ENCODE results near the gene P2RY2. TPM values are rescaled to one million over a fixed set of nuclear protein-coding genes. Genes with fewer than 3 reads are reported as not detected.

The P2RY2 gene
- total and polyA plus RNA-seq, 2 experiments from 2014 or later, result 0.63 to 1.6 TPM

GRCh38 chr11:73249304-73249703 lies 31.2 kb downstream of the P2RY2 start (continued):
- TF ChIP-seq, protein P1, sequence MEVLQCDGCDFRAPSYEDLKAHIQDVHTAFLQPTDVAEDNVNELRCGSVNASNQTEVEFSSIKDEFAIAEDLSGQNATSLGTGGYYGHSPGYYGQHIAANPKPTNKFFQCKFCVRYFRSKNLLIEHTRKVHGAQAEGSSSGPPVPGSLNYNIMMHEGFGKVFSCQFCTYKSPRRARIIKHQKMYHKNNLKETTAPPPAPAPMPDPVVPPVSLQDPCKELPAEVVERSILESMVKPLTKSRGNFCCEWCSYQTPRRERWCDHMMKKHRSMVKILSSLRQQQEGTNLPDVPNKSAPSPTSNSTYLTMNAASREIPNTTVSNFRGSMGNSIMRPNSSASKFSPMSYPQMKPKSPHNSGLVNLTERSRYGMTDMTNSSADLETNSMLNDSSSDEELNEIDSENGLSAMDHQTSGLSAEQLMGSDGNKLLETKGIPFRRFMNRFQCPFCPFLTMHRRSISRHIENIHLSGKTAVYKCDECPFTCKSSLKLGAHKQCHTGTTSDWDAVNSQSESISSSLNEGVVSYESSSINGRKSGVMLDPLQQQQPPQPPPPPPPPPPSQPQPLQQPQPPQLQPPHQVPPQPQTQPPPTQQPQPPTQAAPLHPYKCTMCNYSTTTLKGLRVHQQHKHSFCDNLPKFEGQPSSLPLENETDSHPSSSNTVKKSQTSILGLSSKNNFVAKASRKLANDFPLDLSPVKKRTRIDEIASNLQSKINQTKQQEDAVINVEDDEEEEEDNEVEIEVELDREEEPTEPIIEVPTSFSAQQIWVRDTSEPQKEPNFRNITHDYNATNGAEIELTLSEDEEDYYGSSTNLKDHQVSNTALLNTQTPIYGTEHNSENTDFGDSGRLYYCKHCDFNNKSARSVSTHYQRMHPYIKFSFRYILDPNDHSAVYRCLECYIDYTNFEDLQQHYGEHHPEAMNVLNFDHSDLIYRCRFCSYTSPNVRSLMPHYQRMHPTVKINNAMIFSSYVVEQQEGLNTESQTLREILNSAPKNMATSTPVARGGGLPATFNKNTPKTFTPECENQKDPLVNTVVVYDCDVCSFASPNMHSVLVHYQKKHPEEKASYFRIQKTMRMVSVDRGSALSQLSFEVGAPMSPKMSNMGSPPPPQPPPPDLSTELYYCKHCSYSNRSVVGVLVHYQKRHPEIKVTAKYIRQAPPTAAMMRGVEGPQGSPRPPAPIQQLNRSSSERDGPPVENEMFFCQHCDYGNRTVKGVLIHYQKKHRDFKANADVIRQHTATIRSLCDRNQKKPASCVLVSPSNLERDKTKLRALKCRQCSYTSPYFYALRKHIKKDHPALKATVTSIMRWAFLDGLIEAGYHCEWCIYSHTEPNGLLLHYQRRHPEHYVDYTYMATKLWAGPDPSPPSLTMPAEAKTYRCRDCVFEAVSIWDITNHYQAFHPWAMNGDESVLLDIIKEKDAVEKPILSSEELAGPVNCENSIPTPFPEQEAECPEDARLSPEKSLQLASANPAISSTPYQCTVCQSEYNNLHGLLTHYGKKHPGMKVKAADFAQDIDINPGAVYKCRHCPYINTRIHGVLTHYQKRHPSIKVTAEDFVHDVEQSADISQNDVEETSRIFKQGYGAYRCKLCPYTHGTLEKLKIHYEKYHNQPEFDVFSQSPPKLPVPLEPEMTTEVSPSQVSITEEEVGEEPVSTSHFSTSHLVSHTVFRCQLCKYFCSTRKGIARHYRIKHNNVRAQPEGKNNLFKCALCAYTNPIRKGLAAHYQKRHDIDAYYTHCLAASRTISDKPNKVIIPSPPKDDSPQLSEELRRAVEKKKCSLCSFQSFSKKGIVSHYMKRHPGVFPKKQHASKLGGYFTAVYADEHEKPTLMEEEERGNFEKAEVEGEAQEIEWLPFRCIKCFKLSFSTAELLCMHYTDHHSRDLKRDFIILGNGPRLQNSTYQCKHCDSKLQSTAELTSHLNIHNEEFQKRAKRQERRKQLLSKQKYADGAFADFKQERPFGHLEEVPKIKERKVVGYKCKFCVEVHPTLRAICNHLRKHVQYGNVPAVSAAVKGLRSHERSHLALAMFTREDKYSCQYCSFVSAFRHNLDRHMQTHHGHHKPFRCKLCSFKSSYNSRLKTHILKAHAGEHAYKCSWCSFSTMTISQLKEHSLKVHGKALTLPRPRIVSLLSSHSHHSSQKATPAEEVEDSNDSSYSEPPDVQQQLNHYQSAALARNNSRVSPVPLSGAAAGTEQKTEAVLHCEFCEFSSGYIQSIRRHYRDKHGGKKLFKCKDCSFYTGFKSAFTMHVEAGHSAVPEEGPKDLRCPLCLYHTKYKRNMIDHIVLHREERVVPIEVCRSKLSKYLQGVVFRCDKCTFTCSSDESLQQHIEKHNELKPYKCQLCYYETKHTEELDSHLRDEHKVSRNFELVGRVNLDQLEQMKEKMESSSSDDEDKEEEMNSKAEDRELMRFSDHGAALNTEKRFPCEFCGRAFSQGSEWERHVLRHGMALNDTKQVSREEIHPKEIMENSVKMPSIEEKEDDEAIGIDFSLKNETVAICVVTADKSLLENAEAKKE (CRISPR knock-in tag; IDR thresholded peaks at IDR 0.05), result no peak
- no peak for TF ChIP-seq STAT1 (IDR thresholded peaks at IDR 0.05; ENCODE audit: unreplicated experiment)
- TF ChIP-seq, protein P2, sequence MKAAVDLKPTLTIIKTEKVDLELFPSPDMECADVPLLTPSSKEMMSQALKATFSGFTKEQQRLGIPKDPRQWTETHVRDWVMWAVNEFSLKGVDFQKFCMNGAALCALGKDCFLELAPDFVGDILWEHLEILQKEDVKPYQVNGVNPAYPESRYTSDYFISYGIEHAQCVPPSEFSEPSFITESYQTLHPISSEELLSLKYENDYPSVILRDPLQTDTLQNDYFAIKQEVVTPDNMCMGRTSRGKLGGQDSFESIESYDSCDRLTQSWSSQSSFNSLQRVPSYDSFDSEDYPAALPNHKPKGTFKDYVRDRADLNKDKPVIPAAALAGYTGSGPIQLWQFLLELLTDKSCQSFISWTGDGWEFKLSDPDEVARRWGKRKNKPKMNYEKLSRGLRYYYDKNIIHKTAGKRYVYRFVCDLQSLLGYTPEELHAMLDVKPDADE (IDR thresholded peaks at IDR 0.05), result no peak
- TF ChIP-seq ZNF114 (CRISPR knock-in tag; IDR thresholded peaks at IDR 0.05), result no peak

DNA sequence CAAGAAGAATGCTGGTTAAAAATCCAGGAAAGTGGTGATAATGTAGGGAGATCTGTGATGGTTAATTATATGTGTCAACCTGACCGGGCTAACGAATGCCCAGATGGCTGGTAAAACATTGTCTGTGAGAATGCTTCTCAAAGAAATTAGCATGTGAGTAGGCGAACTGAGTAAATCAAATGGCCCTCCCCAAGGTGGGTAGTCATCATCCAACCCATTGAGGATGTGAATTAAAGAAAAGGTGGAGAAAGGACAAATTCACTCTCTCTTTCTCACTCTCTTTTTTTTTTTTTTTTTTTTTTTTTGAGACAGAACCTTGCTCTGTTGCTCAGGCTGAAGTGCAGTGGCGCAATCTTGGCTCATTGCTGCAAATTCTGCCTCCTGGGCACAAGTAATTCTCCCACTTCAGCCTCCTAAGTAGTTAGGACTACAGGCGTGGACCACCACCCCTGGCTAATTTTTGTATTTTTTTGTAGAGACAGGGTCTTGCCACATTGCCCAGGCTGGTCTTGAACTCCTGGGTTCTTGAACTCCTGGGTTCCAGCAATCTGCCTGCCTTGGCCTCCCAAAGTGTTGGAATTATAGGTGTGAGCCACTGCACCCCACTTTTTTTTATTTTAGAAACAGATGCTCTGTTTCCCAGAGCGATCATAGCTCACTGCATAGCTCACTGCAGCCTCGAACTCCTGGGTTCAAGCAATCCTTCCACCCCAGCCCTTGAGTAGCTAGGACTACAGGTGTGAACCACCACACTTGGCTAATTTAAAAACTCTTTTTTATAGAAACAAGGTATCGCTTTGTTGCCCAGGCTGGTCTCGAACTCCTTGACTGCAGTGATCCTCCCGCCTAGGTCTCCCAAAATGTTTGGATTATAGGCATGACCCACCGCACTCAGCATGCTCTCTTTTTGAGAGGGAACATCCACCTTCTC lies 32.0 kb downstream of the P2RY2 start:
- H3F3A ChIP-seq (replicated peaks; ENCODE audit: low read depth), result peaks cover 9% of the 10 kb centered on the region
- Mint-ChIP-seq H3K4me3 (no peak overlapping the region), H3K27me3 (ENCODE audit: insufficient read depth, low read depth, poor library complexity) (no peaks in the 10 kb centered on the region), H3K9me3 (no peaks in the 10 kb centered on the region), H3K27ac (no peak overlapping the region), H3K4me1 (peaks cover 12% of the 10 kb centered on the region), H3K36me3 (ENCODE audit: low read depth) (no peaks in the 10 kb centered on the region)
- no peak for ATAC-seq
- H3K4me2 ChIP-seq, result no peak overlapping the region
- H3K36me3 ChIP-seq (ENCODE audit: insufficient read depth), result no peaks in the 10 kb centered on the region
- H4K20me1 ChIP-seq (replicated peaks; ENCODE audit: insufficient read depth), result no peaks in the 10 kb centered on the region
- no peak overlapping the region for H3K4me3 ChIP-seq
- H3K27me3 ChIP-seq (ENCODE audit: insufficient read depth), result no peaks in the 10 kb centered on the region
- H3K9me2 ChIP-seq (ENCODE audit: insufficient read depth), result no peaks in the 10 kb centered on the region
- DNase-seq (ENCODE audit: low spot score), result no peak
- H3K4me1 ChIP-seq (ENCODE audit: insufficient read depth), result peaks cover 7% of the 10 kb centered on the region; the same call in 1 of the 2 replicates
- peak overlapping the region; percentile 47; the same call in 1 of the 2 replicates for H2AFZ ChIP-seq
- H3K27ac ChIP-seq (ENCODE audit: low read depth), result no peak overlapping the region
- H3K79me2 ChIP-seq (replicated peaks; ENCODE audit: insufficient read depth), result no peaks in the 10 kb centered on the region
- TF ChIP-seq JUNB (IDR thresholded peaks at IDR 0.05; ENCODE audit: unreplicated experiment) (no peak), STAT1 (IDR thresholded peaks at IDR 0.05; ENCODE audit: unreplicated experiment) (no peak), NANOG (IDR thresholded peaks at IDR 0.05; ENCODE audit: borderline replicate concordance) (no peak)
- TF ChIP-seq, protein P1 (CRISPR knock-in tag; IDR thresholded peaks at IDR 0.05), result no peak

All from GM23338 (cell line).